HG02981 (cell line): Measurements from ENCODE around the gene RXFP1.
"Not testable (repeated sequence)": the region's sequence is repeated elsewhere in the genome, so short reads cannot be mapped to it uniquely, and the experiment has no call there.

Source experiments
- ATAC-seq: cut with Tn5 transposase; IDR thresholded peaks from one replicate; pipeline ENCODE4 v1.9.1; 2021; ENCODE audit warnings: mild to moderate bottlenecking, moderate library complexity; ENCODE audit not compliant: unreplicated experiment

RXFP1 gene

DNA sequence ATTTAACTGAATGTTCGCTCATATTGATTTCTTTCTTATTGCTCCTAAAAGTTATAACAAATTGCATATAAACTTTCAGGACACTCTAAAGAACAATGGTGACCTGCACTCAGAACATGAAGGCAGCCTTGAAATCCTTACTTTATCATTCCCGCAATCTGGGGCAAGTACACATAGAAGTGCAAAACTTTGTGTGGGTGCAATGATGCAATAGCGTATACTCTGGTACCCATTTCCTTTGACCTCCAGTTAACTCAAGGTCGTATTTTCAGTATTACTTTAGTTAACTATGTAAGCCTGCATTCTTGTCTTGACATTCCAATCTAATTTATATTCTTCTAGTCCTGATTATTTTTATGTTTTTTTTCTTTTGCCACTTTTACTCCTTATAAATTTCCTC is 85.3 kb downstream of the RXFP1 start:
- no peak for ATAC-seq

DNA sequence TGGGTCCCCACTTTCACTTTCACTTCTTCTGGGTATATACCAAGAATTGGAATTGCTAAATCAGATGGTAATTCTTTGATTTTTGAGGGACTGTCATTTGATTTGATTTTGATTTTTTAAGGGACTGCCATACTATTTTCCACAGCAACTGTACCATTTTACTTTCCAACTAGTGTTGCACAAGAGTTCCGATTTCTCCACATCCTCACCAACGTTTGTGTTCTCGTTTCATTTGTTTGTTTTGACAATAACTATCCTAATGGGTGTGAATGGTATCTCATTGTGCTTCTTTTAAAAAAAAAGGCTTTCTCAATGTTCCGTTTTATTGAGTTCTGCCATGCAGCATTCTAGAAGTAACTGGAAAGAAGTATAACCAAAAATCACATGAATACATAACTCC is 87.4 kb downstream of the RXFP1 start:
- ATAC-seq, result no peak

DNA sequence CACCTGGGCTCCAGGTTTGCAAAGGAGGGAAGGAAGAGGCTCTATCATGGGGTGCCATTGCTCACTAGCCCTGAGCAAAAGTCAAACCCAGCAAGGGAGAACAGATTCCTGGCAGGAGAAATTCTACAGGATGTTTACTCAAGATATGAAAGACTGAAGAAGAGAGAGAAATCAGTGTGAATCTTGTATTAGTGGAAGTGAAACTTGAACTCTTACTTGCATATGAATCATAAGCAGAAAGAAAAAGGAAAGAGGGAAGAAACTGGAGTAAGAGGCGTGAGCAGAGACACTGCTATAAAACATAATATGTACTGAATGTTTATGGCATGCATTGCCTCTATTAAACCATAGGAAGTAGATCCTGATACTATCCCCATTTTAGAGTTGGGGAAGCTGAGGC is 89.1 kb downstream of the RXFP1 start:
- peak; percentile 88 for ATAC-seq

DNA sequence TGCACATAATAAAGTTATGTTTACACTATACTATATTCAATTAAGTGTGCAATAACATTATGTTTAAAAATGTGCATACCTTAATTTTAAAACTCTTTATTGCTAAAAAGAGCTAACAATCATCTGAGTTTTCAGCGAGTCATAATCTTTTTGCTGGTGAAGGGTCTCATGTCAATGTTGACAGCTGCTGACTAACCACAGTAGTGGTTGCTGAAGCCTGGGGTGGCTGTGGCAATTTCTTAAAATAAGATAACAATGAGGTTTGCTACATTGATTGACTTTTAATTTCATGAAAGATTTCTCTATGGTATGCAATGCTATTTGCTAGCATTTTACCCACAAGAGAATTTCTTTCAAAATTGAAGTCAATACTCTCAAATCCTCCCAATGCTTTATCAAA is 91.4 kb downstream of the RXFP1 start:
- no peak for ATAC-seq

DNA sequence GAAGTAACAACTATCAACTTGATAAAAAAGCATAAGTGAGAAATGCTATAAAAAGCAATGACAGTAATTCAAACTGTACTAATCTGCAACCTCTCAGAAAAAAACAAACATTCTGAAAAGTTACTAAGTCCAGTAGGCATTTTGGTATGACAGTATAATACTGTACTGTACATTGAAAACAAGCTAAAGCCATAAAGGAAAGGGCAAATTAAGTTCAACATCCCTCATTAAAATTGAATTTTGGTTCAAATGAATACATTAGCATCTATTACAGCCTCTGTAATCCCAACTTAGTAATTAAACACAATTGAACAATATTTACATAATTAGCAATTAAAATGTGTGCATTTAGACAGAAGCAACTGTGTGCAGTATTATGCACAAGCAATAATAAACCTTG is 96.3 kb downstream of the RXFP1 start:
- no peak for ATAC-seq

DNA sequence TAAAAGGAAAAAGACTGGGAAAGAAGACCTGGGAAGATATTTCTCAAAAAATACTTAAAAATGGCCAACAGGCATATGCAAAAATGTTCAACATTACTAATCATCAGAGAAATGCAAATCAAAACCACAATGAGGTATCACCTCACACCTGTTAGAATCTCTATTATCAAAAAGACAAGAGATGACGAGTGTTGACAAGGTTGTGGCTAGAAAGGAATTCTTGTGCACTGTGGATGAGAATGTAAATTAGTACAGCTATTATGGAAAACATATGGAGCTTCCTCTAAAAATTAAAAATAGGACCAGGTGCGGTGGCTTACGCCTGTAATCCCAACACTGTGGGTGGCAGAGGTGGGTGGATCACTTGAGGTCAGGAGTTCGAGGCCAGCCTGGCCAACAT is 100.0 kb downstream of the RXFP1 start:
- peak; percentile 53 for ATAC-seq

DNA sequence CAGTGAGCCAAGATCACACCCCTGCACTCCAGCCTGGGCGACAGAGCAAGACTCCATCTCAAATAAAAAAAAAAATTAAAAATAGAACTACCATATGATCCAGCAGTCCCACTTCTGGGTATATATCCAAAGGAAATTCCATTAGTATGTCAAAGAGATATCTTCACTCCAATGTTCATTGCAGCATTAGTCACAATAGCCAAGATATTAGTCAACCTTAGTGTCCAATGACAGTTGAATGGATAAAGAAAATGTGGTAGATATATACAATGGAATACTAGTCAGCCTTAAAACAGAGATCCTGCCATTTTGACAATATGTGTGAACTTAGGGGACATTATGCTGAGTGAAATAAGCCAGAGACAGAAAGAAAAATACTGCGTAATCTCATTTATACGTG is 100.6 kb downstream of the RXFP1 start:
- no peak for ATAC-seq

DNA sequence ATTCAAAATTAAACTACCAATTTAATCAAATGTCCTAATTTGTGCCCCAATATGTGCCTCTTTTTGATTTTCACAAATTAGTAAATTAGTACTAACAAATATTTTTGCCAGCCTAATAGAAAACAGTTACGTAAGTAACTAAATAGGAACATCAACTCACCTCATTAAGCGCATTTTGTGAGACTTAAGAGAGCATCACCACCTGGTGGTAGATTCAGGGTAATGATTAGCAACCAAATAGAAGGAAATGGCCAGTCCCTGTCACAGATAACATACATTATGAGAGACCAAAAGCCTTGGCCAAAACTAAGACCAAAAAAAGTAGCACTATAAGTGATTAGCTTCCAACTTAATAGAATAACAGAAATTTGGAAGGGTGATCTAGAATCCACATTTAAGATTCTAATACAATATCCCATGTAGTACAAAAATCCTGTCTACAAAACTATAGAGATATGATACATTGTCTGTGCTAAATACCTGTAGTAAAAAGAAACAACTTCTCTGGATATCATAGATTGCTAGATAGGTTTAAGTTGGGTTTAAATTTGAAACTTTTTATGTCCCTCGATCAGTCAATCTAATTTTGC is 103.3 kb downstream of the RXFP1 start:
- ATAC-seq, result peak; percentile 91

DNA sequence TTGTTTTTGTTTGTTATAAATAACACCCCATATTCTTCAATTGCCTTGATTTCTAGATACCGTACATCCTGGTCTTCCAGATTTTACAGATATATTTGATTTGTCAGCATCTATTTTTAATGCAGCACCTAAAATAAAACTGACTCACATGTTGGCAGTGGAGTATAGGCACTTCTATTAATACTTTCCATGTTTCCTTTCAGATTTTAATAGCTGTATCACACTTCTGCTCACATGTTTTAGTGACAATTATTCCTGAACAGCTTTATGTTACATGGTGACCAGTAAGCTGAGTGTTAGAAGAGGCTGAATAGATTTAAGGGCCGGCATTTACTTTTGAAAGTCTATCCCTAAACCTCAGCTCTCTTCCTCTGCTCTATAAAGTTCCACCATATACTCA is 103.9 kb downstream of the RXFP1 start:
- ATAC-seq, result no peak

DNA sequence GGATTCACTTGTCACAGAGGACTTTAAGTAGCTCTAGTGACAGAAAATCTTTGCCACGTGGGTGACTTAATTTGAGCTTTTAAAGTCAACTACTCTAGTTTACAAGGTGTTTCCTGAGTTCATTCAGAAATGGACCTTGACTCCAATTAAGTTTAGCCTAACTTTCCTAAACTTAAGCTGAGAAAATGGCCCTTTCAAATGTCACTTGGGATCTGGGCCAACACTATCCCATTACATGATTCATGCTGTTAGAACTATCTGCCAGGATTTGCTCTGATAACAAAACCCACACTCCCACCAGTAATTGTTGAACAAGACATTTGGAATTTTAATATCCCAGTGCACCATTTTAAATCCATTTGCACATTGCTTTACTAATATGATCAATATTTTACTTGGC is 109.2 kb downstream of the RXFP1 start:
- no peak for ATAC-seq

DNA sequence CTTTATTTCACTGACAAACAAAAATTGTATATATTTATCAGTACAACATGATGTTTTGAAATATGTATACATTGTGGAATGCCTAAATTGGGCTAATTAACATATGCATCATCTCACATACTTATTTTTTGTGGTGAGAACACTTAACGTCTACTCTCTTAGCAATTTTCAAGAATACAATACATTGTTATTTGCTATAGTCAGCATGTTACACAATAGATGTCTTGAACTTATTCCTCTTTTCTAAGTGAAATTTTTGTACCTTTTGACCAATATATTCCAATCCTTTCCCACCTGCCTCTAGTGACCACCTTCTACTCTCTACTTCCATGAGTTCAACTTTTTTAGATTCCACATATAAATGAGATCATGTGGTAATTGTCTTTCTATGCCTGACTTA is 114.9 kb downstream of the RXFP1 start:
- no peak for ATAC-seq

DNA sequence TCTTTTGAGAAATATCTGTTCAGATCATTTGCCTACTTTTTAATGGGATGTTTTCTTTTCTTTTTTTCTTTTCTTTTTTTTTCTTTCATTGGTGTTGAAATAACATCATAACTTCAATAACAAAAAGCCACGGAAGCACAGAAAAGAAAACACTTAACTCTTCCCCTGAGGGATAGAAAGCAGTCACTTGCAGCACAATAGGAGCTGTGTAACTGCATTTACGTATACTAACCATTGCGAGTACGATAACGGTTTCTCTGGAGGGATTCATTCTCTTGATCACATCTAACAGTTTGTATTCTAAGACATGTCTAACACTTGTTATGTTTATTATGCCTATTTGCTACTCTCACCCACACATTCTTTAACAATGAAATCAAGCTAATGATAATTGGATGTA is 122.7 kb downstream of the RXFP1 start:
- ATAC-seq, result no peak

DNA sequence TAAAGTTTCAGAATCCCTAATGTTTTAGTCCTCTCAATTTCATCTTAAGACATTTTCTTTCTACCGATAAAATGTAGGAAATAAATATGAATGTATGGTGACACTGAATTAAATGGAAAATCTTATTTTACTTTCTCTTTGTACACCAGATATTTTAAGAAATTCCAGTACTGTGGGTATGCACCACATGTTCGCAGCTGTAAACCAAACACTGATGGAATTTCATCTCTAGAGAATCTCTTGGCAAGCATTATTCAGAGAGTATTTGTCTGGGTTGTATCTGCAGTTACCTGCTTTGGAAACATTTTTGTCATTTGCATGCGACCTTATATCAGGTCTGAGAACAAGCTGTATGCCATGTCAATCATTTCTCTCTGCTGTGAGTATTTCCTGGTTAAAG is 123.1 kb downstream of the RXFP1 start:
- no peak for ATAC-seq

DNA sequence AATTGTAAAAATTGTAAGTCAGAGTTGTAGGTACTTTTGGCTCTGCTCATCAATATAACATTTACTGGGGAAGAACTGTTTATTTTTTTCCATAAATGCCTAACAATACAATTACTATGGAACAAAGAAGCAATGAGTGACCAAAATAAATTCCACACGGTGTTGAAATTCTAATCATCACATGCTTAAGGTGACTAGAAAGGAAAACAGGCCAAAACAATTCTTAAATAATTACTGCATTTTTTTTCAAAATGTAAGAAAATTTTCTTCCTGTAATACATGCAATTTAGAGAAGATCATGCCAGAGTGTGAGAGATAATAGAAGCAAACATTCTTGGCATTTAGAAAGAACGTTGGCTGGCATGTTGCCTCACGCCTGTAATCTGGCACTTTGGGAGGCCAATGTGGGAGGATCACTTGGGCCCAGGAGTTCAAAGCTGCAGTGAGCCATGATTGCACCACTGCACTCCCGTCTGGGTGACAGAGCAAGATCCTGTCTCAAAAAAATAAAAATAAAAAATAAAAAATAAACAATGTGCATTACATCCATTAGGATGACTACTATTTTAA is 127.5 kb downstream of the RXFP1 start:
- ATAC-seq, result no peak

DNA sequence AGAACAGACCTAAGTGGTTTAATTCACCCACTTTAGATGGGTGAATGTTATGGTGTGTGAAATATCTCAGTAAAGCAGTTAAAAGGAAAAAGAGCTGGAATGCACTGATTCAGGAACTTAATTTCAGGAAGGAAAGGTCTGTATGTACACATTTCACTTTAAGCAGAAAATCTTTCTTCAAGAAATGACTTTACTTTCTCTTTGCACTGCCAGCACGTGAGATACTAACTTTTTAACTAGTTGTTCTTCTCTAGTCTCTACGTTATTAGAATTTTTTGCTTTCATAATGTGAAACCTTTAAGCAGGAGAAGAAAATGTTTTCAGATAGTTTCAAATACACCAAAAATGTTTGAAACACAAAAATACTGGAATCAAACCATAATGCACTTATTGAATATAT is 131.2 kb downstream of the RXFP1 start:
- ATAC-seq, result no peak

DNA sequence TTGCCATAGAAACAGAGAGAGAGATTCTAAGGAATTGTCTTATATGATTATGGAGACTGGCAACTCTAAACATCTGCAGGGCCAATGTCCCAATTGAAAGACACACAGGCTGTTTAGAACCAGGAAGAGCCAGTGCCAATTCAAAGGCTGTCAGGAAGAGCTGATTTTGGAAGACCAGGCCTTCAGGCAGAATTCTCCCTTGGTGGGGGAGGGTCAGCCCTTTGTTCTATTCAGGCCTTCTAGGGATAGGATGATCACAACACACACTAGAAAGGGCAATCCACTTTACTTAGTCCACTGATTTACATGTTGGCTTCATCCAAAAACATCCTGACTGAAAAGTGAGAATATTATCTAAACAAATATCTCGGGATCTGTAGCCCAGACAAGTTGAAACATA is 134.8 kb downstream of the RXFP1 start:
- ATAC-seq, result no peak

DNA sequence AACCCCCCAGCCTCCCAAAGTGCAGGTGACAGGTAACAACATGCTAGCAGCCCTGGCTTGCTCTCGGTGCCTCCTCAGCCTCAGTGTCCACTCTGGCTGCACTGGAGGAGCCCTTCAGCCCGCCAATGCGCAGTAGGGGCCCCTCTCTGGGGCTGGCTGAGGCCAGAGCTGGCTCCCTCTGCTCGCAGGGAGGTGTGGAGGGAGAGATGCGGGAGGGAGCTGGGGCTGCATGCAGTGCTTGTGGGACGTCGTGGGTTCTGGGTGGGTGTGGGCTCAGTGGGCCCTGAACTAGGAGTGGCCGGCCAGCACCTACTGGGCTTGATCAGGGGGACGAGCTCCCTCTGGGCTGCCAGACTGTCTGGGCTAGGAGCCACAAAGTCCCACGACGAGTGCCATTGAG is 135.6 kb downstream of the RXFP1 start:
- ATAC-seq, result no peak

DNA sequence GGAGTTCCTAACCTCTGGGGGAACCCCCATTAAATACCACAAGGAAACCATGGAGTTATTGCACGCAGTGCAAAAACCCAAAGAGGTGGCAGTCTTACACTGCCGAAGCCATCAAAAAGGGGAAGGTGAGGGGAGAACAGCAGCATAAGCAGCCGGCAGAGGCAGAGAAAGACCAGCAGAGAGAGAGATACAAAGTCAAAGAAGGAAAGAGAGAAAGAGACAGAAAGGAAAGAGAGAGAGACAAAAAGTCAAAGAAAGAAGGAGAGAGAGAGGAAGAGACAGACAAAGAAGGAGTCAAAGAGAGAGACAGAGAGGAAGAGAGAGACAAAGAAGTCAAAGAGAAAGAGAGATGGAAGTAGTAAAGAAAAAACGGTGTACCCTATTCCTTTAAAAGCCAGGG is 141.6 kb downstream of the RXFP1 start:
- ATAC-seq, result not testable (repeated sequence)

DNA sequence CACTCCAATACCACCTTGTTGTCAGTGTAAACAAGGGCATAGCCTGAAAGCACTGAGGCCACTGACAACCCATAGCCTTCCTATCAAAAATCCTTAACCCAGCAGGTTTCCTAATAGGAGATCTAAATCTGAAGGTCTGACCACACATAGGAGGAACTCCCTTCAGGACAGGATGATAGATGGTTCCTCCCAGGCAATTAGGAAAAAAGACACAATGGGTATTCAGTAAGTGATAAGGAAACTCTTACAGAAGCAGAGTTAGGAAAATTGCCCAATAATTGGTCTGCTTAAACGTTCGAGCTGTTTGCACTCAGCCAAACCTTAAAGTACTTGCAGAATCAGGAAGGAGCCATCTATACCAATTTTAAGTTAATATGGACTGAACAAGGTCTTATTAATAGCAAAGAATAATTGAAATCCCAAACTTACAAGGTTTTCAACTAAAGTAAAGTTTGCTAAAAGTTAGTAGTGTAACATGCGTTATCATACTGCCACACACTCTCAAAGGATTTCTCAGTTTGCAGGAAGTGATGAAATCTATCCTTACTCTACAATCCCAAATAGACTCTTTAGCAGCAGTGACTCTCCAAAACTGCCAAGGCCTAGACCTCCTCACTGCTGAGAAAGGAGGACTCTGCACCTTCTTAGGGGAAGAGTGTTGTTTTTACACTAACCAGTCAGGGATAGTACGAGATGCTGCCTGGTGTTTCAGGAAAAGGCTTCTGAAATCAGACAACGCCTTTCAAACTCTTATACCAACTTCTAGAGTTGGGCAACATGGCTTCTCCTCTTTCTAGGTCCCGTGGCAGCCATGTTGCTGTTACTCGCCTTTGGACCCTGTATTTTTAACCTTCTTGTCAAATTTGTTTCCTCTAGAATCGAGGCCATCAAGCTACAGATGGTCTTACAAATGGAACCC is 142.3 kb downstream of the RXFP1 start:
- not testable (repeated sequence) for ATAC-seq

DNA sequence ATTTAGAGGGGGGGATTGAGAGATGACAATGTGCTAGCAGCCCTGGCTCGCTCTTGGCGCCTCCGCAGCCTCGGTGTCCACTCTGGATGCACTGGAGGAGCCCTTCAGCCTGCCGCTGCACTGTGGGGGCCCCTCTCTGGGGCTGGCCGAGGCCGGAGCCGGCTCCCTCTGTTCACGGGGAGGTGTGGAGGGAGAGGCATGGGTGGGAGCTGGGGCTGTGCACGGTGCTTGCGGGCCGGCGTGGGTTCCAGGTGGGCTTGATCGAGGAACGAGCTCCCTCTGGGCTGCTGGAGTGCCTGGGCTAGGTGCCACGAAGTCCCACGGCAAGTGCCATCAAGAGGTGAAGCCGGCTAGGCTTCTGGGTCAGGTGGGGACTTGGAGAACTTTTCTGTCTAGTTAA is 143.1 kb downstream of the RXFP1 start:
- no peak for ATAC-seq

DNA sequence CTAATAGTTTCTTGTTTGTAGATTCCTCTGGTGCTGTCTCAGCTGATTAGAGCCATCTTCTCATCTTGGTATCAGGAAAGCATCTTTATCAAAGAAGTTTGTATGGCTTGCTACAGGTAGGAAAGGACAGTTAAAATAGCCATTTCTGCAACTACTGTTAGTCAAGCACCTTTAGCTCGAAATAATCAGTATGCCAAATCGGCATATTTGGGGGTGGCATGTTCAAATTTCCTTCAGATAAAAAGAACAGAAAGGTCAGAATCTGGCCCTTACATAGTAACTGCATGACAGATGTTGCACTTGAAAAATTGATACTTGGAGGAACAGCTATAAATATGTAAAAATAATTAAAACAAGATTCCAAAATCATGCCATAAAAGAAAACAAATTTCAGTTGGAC is 145.2 kb downstream of the RXFP1 start:
- ATAC-seq, result no peak

DNA sequence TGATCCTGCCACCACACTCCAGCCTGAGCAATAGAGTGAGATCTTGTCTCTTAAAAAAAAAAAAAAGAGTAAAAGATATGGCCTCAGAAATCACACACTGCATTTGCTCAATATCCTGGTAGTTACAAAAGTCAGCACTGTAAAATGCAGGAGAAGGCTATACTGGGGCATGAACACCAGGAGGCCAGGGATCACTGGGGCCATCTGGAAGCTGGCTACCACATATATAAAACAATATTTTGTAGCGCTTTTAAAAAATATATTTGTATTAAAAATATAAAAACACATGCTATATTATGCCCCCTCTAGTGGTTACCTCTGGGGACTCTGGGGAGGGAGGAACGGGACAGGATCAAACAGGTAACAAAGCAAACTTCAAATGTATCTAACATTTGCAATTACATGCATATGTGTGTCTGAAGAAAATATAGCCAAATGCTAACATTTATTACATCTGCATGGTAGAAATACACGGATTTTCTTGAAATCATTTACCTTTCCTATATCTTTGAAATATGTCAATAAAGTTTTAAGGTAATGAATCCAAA is 146.0 kb downstream of the RXFP1 start:
- no peak for ATAC-seq
